HG03097 (cell line): ENCODE measurements around the gene SMG6.
"Not testable (repeated sequence)": the region's sequence is repeated elsewhere in the genome, so short reads cannot be mapped to it uniquely, and the experiment has no call there.

Experiments
- ATAC-seq: cut with Tn5 transposase; IDR thresholded peaks from one replicate; pipeline ENCODE4 v1.9.1; 2021; ENCODE audit not compliant: unreplicated experiment, low FRiP score

Gene SMG6

DNA sequence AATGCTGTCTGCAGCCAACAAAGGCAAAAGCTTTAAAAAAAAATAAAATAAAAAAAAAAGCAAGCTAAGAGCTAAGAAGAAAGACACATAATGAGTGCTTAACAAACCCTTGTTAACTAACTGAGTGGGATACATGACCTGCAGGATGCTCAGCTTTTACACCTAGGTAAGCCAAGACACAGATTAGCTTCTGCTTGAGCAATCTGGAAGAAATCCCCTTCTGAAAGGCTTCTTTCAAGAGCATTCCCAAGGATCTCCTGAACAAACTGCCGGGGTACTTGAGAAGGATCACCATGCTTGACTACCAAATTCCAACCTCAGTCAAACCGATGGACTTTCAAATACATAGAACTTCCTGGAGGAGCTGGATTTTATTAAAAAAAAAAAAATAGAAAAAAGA is 92.9 kb downstream of the SMG6 start:
- ATAC-seq = no peak

DNA sequence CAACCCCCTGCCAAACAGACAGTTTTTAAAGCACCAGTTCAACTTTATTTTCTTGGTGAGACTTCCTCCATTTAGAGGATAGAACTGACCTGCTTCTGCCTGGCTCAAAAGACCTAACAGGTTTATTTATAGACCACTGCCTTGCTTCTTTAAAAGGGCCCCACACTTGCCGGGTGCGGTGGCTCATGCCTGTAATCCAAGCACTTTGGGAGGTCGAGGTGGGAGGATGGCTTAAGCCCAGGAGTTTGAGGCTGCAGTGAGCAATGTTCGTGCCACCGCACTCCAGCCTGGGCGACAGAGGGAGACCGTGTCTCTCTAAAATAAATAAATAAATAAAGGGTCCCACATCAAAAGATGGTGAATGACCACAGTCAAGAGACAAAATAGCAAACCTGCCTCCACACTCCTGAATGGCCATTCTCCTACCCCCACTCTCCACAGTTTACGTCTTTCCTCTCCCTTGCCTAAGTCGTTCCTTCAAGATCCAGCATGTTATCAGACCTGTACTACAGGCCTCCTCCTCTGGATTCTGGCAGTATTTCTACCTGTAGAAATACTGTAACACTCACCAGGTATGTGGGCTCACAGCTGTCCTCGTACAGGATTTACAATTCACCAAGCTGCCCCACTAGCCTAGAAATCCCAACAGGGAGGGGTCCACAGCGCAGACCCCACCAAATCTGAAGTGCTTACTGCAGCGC is 95.6 kb downstream of the SMG6 start:
- ATAC-seq = no peak

DNA sequence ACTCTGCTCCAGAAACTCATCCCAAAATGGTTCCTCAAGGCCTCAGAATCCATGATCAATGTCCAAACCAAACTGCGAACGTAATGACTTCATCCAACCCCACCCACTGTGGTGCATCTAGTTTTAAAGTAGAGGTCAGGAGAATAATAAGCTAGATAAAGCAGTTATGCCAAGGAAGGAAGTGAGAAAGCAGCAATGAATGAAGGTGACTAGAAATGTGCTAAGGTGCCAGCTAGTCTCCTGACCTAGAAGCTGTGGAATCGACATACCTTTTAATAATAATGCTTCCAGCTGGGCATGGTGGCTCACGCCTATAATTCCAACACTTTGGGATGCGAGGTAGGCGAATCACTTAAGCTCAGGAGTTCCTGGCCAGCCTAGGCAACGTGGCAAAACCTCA is 99.2 kb downstream of the SMG6 start:
- ATAC-seq = no peak

DNA sequence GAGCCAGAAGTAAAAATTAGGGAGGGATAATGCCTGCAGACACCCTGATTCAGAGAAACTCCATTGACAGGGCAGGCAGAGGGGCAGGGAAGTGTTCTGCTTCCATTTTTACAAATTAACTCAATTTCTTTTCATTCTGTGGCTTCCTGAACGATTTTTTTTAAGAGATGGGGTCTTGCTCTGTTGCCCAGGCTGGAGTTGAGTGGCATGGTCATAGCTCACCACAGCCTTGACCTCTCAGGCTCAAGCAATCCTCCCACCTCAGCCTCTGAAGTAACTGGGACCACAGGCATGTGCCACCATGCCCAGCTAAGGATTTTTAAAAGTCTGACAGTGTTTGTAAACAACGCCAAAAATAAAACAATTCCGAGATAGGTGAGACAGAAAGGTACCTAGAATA is 99.8 kb downstream of the SMG6 start:
- no peak for ATAC-seq

DNA sequence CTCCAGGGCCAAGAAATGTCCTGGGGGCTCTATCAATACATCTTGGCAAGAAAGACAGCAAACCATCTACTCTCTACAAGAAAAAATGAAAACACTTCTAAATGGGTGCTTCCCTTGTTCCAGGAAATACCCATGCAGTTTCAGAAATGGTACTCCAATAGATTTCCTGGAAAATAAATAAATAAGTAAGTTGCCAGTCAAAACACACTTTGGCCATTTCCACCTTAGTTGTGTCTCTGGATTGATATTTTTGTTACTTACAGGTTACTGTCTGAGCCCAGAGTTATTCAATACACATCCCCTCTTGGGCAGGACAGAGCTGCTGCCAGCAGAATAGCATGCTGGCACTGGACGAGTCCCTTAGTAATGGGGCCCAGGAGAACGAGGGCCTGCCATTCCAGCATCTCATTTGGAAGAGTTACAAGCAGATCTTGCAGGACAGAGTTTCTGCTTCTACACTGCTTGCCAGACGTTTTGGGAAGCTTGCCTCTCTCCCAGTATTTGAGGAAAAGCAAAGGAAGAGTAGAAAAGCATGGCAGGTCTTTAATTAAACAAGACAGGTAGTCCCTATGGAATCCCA is 100.5 kb downstream of the SMG6 start:
- no peak for ATAC-seq

DNA sequence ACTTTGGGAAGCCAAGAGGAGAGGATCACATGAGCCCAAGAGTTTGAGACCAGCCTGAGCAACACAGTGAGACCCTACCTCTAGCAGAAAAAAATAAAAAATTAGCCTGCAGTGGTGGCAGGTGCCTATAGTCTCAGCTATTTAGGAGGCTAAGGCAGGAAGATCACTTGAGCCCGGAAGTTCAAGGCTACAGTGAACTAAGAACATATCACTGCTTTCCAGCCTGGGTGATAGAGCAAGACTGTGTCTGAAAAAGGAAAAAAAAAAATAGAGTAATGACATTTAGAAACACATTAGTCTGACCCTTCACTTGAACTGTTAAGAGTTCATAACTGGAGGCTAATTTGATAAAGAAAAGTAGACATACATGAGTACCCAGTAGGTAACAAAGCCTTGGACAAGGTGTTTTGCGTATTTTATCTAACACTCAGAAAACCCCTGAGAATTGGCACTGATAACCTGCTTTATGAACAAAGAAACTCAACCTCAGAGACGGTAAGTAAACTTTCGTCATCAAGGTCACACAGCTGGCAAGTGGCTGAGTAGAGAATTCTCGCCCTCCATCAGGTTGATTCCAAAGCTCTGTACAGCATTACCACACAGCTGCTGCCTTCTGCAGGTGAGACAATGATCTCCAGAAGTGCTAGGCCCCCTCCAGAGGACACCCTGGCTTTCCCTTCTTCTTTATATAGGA is 101.1 kb downstream of the SMG6 start:
- ATAC-seq = no peak

DNA sequence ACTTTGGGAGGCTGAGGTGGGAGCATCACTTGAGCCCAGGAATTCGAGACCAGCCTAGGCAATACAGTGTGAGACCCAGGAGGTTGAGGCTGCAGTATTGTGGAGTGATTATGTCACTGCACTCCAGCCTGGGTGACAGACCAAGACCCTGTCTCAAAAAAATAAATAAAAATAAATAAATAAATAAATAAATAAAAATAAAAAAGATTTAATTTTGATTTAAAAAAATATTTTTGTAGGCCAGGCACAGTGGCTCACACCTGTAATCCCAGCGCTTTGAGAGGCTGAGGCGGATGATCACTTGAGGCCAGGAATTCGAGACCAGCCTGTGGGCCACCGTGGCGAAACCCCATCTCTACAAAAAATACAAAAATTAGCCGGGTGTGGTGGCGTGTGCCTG is 104.2 kb downstream of the SMG6 start:
- not testable (repeated sequence) for ATAC-seq

DNA sequence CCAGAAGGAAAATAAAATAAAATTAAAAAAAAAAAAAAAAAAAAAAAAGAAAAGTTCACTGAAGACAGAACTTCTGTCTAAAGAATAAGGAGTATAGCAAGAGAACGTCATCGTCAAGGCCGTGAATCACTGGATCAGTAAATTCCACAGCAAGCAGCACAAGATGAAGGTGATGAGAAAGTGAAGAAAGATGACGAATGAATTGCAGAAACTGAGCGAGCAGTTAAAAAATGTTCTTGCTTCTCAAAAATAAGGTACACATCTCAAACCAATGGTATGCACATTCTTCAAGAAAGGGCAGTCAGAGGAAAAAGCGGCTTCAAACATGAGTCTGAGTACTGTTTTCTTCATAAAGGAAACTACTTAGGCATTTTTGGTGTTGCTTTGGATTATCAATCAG is 104.7 kb downstream of the SMG6 start:
- no peak for ATAC-seq

DNA sequence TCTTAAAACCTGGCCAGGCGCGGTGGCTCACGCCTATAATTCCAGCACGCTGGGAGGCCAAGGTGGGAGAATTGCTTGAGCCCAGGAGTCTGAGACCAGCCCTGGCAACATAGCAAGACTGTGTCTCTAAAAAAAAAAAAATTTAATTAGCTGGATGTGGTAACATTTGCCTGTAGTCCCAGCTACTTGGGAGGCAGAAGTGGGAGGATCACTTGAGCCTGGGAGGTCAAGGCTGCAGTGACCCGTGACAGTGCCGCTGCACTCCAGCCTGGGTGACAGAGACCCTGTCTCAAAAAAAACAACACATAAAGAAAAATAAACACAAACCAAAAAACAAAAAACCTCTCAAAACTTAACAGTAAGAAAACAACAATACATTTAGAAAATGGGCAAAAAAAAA is 106.3 kb downstream of the SMG6 start:
- ATAC-seq = no peak

DNA sequence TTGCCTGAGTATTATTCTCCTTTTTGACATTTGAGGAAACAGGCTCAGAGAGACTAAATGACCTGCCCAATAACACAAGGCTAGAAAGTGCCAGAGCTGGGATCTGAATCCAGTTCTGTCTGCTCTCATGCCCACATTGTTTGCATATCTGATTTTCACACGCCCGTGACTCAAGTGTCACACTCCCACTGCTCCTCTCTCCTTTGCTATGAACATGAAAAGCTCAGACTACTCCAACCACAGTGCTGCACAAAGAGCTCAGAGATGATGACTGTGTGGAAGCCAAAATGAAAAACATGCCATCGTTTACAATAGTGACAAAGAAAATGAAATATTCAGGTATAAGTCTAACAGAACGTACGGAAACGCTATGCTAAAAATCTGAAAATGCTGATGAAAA is 107.9 kb downstream of the SMG6 start:
- no peak for ATAC-seq

DNA sequence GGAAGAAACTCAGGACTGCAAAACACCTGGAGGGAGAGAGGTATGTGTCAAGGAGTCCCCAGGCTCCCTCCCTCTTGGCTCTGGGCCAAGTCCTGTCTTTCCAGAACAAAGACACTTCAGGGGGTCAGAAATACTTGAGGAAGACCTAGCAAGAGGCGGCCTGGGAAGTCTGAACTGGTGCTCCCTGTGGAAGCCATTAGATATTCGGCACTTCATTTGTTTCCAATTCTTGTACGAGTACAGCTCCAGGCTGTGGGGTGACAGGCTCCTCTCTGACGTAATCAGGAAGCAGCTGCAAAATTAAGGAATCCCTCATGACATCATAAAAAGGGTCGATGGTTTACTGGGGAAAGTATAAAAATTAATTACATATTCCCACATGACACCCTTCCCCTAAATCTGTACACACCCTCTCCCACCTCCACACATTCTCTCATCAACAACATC is 108.7 kb downstream of the SMG6 start:
- ATAC-seq = no peak

DNA sequence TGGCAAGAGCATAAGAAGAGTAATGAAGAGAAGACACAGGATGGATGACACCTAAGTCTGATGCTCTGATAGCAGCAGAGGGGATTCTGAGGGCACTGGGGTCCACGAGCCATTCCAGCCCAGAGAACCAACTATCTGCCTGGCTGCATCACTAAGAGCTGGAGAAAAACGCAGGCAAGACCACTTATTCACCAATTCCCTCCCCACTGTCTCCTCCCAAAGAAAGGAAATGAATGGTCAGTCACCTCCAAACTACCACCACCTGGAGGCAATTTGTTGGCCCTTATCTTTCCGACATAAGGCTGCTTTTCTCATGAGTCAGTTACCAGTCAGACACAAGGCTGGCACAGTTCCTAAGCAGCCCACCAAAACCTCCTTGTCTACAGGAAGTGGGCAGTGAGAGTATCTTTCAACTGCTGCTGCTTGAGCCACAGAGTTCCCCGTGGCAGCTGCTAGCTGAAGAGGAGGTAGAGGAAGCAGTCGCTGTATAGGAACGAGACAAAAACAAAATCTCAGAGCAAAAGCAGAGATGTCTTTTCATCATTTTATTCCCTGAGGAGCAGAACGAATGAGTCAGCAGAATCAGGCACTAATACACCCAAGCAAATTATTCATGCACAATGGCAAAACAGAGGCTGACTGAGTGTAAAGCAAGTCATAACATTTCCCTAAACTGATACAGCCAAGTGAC is 111.1 kb downstream of the SMG6 start:
- ATAC-seq = peak; percentile 64

DNA sequence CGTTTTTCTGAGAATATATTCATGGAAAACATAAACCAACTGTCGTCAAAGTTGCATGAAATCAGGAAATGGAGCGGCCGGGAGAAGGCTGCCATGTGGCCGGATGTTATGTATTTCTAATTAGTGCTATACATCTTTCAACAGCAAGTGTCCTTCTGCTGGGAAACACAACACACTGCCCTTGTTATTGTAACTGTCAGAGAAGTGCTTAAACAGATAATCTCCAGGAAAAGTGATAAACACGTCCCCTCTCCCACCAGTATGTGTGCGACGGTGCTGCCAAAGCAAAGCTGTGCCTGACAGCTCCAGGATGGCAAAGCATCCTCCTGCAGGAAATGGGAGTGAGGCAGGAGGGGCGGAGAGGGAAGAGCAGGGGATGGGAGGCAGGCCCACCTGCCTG is 111.8 kb downstream of the SMG6 start:
- no peak for ATAC-seq

DNA sequence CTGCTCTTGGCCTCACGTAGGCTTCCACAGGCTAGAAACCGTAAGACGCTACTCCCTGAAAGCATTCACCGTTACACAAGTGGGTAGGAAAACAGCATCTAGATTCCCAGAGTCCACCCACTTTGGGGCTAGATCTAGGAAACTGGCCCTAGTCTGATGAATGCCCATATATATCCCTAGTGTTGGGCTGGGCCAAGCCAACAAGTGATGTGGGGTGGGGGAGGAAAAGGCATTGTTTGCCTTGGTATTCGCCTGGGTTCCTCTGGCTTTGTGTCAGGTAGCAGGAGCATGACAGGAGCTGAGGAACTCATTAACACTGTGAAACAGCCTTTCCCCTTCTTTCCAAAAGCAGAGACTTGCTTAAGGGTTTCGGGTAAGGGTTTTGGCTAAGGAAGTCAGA is 112.4 kb downstream of the SMG6 start:
- no peak for ATAC-seq

DNA sequence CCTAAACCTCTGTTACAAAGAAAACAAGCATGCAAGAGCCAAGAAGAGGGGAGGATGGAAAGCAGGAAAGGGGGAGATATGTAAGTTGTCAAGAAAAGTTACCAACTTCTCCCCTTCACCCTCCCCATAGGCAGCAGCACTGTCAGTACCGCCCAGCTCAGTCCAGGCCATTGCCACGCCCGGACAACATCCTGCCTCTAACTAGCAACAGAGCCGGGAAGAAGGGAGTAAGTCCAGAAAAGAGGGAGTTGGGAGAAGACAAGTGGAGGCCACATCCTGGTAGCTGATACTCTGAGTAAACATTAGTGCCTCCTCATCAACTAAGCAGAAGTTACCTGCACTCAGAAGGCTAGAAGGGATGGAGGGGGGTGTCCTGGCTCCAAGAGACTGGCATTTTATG is 113.6 kb downstream of the SMG6 start:
- no peak for ATAC-seq

DNA sequence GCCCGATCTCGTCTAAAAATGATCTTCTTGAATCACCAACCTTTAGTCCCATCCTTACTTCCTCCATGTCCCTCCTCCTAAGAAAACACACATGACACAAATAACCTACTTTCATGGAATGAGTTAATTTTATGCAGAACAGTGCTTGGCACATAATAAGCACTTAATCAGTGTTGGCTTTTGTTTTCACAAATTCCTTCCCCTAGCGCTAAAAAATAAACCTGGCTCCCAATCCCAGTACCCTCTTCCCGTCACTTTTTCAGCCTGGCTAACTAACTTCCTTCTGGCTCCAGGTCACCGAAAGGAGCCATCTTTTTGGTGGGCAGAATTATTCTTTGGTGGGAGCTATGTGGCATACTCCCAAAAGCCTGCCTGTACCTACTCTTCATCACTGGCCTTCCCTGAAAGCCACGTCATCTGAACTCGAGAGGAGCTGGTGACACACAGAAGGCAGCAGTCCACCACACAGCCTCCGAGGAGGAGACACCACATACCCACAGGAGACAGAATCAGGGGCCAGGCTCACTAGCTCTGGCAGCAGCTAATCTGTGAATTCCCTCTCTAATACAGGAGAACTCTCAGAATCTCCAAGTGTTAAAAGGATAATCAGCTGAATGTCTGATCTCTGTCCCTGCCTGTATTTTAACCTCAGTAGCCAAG is 114.5 kb downstream of the SMG6 start:
- ATAC-seq = no peak

DNA sequence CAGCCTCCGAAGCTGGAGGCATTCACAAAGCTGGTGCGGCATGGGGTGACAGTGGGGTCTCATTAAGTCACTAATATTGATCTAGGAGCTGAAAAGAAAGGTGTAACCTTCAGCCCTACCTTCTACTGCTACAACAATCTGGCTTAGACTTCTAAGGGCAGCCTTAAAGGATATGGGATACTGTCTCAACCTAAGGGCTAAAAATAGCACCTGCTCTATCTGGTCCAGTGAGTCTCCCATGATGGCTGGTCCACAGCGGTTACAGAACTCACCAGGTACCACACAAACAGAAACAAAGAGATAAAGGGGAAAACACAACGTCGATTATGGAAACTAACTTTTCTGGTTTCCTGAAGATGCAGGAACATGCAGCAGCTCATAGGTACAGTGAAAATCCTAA is 115.8 kb downstream of the SMG6 start:
- no peak for ATAC-seq

DNA sequence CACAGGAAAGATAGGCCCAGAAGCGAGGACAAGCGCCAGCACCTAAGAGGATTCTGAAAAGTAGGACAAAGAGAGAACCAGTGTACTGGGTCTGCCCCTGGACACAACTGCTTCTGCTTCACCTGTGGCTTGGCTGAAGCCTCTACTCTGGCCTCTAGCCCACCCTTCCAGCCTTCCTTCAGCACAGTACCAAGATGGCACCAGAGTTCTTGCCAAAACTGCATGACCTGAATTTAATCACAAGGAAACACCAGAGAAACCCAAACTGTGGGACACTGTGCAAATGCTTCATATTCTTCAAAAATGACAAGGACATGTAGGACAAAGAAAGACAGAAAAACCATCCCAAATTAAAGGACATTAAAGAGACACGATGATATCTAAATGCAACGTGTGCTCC is 116.6 kb downstream of the SMG6 start:
- no peak for ATAC-seq

DNA sequence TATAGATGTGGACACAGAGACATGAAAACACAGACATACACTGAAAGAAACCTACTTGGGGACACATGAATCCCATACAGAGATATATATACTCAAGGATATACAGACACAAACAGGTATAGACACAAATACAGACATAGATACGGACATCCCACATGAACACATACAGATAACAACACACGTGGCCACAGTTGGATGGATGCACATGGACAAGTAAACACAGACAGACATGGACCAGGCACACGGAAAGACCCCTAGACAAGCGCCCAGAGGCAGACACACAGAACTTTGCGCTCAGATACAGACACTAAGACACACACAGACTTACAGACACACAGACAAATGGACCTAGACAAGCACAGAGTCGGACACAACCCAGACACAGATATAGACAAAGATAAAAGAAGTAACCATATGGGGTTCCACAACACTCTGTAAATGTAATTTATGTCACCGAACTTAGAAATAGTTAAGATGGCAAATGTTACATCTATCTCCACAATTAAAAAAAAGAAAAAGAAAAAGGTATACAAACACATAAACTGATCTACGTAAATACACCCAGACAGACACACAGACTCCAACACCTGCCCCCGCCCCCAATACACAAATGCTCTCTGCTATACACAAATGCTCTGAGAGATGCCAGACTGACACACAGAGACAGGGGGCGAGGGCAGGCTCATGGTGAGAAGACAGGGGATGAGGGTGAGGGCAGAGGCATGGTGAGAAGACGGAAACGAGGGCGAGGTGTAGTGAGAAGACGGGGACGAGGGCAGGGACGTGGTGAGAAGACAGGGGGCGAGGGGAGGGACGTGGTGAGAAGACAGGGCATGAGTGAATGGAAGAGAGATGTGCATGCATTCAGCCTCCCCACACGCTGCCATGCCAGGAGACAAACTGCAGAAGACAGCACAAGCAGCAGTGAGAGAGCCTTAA is 118.3 kb downstream of the SMG6 start:
- ATAC-seq = no peak

DNA sequence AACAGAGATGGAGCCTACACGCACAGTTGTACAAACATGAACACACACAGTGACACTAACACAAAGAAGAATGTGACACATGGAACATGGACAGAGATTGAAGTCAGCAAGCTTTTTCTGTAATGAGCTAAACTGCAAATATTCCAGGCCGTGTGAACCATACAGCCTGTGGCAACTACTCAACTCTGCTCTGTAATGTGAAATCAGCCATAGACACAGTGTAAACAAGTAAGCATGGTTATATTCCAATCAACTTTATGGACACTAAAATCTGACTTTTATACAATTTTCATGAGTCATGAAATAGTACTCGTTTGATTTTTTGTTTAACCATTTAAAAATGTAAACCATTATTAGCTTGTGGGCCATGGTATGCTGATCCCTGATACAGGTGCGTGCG is 120.2 kb downstream of the SMG6 start:
- ATAC-seq = no peak
